Measurements from ENCODE around the gene CAPS2.

The CAPS2 gene

DNA sequence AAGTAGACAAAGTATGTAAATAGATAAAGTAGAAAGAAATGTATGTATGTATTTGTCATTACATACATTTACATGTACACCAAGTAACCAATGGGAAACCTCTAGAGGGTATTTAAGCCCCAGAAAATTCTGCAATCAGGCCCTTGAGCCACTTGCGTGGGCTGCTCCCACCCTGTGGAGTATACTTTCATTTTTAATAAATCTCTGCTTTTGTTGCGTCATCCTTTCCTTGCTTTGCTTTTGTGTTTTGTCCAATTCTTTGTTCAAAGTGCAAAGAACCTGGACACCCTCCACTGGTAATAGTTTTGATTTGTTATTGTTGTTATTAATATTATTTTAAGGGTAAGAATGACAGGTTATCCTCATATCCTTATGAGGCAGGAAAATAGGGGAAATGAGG is 21.8 kb downstream of the CAPS2 start:
- no peak overlapping the region for H3K4me3 ChIP-seq (ENCODE audit: low read length in 2 of 2)
- no peaks in the 10 kb centered on the region for H3K27me3 ChIP-seq (ENCODE audit: control insufficient read depth in 2 of 2, insufficient read depth in 2 of 2, low read length in 2 of 2)
- no peaks in the 10 kb centered on the region for H3K9me3 ChIP-seq (ENCODE audit: control insufficient read depth in 2 of 2, low read length in 2 of 2)

DNA sequence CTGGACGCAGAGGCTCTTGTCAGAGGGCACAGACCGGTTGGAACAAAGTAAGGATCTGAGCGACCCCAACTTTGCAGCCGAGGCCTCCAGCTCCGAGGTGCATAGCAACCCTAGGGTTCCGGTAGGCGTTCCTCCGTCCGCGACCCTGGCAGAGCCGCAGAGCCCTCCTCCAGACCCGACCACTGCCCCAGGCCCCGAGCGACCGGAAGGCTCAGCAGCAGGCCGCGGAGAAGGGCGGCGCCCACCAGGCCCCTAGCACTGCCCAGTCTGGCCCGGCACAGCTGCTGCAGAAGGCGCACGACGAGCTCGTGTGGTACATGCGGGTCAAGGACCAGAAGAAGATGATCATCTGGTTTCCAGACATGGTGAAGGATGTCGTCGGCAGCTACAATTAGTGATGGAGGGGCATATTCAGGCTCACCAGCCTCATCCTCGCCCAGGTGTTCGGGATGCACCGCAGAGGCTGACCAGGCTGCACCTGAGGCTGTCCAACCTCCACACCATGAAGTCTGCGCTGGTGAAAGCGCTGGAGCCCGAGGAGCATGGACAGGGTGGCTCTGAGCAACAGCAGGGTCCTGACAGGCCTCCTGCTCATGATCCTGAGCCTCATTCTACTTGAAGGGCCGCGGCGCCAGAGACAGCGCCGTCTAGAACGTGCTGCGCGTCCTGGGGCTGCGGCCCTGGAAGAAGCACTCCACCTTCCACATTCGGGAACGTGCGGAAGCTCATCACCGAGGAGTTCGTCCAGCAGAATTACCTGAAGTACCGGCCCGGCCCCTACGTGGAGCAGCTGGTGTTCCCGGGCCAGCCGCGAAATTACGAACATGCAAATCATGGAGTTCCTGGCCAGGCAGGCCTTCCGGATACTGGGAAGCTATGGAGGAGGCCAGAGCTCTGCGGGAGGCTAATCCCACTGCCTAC is 24.5 kb downstream of the CAPS2 start:
- no peak overlapping the region for H3K27ac ChIP-seq (ENCODE audit: low read depth in 2 of 2, low read length in 2 of 2)
- no peaks in the 10 kb centered on the region for H3K36me3 ChIP-seq (ENCODE audit: control insufficient read depth in 2 of 2, insufficient read depth in 2 of 2, low read length in 2 of 2)
- H3K9me3 ChIP-seq (ENCODE audit: control insufficient read depth in 2 of 2, low read length in 2 of 2), result no peaks in the 10 kb centered on the region
- H3K4me3 ChIP-seq (ENCODE audit: low read length in 2 of 2), result no peak overlapping the region
- no peaks in the 10 kb centered on the region for H3K4me1 ChIP-seq (ENCODE audit: control insufficient read depth in 2 of 2, insufficient read depth in 2 of 2, low read length in 2 of 2)
- no peaks in the 10 kb centered on the region for H3K27me3 ChIP-seq (ENCODE audit: control insufficient read depth in 2 of 2, insufficient read depth in 2 of 2, low read length in 2 of 2)
- H3K9ac ChIP-seq (ENCODE audit: low read depth in 1 of 2, low read length in 2 of 2), result no peak overlapping the region

More for the DNA sequence above, 21.8 kb downstream of the CAPS2 start:
- H3K36me3 ChIP-seq (ENCODE audit: control insufficient read depth in 2 of 2, insufficient read depth in 2 of 2, low read length in 2 of 2), result no peaks in the 10 kb centered on the region
- no peak overlapping the region for H3K27ac ChIP-seq (ENCODE audit: low read depth in 2 of 2, low read length in 2 of 2)
- H3K9ac ChIP-seq (ENCODE audit: low read depth in 1 of 2, low read length in 2 of 2), result no peak overlapping the region
- H3K4me1 ChIP-seq (ENCODE audit: control insufficient read depth in 2 of 2, insufficient read depth in 2 of 2, low read length in 2 of 2), result no peaks in the 10 kb centered on the region

DNA sequence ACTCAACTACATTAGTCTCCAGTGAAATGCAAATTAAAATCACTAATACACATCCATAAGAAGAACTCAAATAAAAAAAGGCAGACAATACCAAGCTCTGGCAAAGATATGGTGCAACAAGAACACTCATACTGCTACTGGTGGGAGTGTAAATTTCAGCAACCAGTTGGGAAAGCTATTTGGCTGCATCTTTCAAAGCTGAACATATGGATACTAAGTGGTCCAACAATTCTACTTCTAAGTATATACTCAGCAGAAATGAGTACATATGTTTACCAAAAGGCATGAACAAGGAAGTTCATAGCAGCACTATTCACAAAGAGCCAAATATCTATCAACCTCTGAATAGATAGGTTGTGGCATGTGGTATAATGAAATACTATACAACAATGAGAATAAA is 27.3 kb downstream of the CAPS2 start:
- Histone ChIP-seq H3K4me1 (ENCODE audit: control insufficient read depth in 2 of 2, insufficient read depth in 2 of 2, low read length in 2 of 2) (no peaks in the 10 kb centered on the region), H3K36me3 (ENCODE audit: control insufficient read depth in 2 of 2, insufficient read depth in 2 of 2, low read length in 2 of 2) (no peaks in the 10 kb centered on the region), H3K4me3 (ENCODE audit: low read length in 2 of 2) (no peak overlapping the region), H3K9me3 (ENCODE audit: control insufficient read depth in 2 of 2, low read length in 2 of 2) (no peaks in the 10 kb centered on the region), H3K27me3 (ENCODE audit: control insufficient read depth in 2 of 2, insufficient read depth in 2 of 2, low read length in 2 of 2) (no peaks in the 10 kb centered on the region), H3K9ac (ENCODE audit: low read depth in 1 of 2, low read length in 2 of 2) (no peak overlapping the region), H3K27ac (ENCODE audit: low read depth in 2 of 2, low read length in 2 of 2) (no peak overlapping the region)

DNA sequence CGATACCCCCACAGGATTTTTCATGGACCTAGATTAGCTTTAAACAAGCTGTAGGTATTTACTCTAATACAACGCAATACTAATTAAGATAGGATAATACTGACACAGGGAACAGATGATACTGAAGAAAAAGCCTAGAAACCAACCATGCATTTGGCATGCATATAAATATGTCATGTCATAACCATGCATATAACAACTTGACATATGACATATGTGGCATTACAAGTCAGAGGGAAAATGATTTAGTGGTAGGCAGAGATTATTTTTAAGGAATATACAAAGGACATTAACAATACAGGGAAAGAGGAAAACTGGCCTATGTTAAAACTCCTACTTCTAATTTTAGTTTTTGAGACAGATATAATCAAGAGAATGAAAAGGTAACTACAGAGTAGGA is 27.9 kb downstream of the CAPS2 start:
- Histone ChIP-seq H3K9ac (ENCODE audit: low read depth in 1 of 2, low read length in 2 of 2) (no peak overlapping the region), H3K27me3 (ENCODE audit: control insufficient read depth in 2 of 2, insufficient read depth in 2 of 2, low read length in 2 of 2) (no peaks in the 10 kb centered on the region), H3K4me3 (ENCODE audit: low read length in 2 of 2) (no peak overlapping the region), H3K9me3 (ENCODE audit: control insufficient read depth in 2 of 2, low read length in 2 of 2) (no peaks in the 10 kb centered on the region), H3K4me1 (ENCODE audit: control insufficient read depth in 2 of 2, insufficient read depth in 2 of 2, low read length in 2 of 2) (no peaks in the 10 kb centered on the region), H3K27ac (ENCODE audit: low read depth in 2 of 2, low read length in 2 of 2) (no peak overlapping the region), H3K36me3 (ENCODE audit: control insufficient read depth in 2 of 2, insufficient read depth in 2 of 2, low read length in 2 of 2) (no peaks in the 10 kb centered on the region)

DNA sequence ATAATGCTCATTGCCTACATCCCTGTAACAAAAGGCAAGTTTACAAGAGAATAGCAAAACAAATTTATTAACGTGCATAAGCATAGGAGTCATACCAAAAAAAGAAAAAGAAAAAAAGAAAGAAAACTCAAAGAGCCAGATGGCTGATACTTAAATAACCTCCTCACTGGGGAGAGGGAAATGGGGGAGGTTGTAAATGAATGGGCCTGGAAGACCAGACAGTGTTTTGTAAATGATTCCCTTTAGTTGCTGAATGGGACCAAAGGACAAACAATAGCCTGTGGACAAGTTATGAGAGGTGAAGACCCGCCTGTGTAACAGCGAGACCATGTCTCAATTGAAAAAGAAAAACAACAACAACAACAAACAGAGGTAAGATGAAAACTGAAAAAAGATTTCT is 35.3 kb downstream of the CAPS2 start:
- no peak overlapping the region for H3K9ac ChIP-seq (ENCODE audit: low read depth in 1 of 2, low read length in 2 of 2)
- no peaks in the 10 kb centered on the region for H3K9me3 ChIP-seq (ENCODE audit: control insufficient read depth in 2 of 2, low read length in 2 of 2)
- no peaks in the 10 kb centered on the region for H3K27me3 ChIP-seq (ENCODE audit: control insufficient read depth in 2 of 2, insufficient read depth in 2 of 2, low read length in 2 of 2)
- H3K36me3 ChIP-seq (ENCODE audit: control insufficient read depth in 2 of 2, insufficient read depth in 2 of 2, low read length in 2 of 2), result no peaks in the 10 kb centered on the region
- no peaks in the 10 kb centered on the region for H3K4me1 ChIP-seq (ENCODE audit: control insufficient read depth in 2 of 2, insufficient read depth in 2 of 2, low read length in 2 of 2)
- H3K27ac ChIP-seq (ENCODE audit: low read depth in 2 of 2, low read length in 2 of 2), result no peak overlapping the region
- no peak overlapping the region for H3K4me3 ChIP-seq (ENCODE audit: low read length in 2 of 2)

DNA sequence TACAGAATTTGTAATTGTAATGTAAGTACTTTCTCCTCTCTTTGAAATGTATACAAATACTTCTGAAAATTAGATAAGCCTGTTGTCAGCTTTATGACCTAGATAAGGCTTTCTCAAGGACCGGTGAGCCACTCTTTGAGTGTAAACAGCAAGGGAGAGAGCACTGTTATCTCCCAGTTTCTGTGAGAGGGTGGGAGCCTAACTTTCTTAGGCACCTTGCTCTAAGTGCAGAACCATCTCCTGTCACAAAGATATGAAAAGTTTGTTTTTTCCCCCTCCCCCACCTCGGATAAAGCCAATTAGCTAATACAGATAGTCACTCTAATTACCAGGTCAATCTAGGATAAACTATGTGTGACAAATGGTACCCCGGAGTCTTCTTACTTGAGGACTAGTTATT is 35.8 kb downstream of the CAPS2 start:
- H3K27me3 ChIP-seq (ENCODE audit: control insufficient read depth in 2 of 2, insufficient read depth in 2 of 2, low read length in 2 of 2), result no peaks in the 10 kb centered on the region
- H3K9ac ChIP-seq (ENCODE audit: low read depth in 1 of 2, low read length in 2 of 2), result no peak overlapping the region
- no peak overlapping the region for H3K4me3 ChIP-seq (ENCODE audit: low read length in 2 of 2)
- no peaks in the 10 kb centered on the region for H3K36me3 ChIP-seq (ENCODE audit: control insufficient read depth in 2 of 2, insufficient read depth in 2 of 2, low read length in 2 of 2)
- no peaks in the 10 kb centered on the region for H3K4me1 ChIP-seq (ENCODE audit: control insufficient read depth in 2 of 2, insufficient read depth in 2 of 2, low read length in 2 of 2)
- H3K9me3 ChIP-seq (ENCODE audit: control insufficient read depth in 2 of 2, low read length in 2 of 2), result no peaks in the 10 kb centered on the region
- H3K27ac ChIP-seq (ENCODE audit: low read depth in 2 of 2, low read length in 2 of 2), result no peak overlapping the region

DNA sequence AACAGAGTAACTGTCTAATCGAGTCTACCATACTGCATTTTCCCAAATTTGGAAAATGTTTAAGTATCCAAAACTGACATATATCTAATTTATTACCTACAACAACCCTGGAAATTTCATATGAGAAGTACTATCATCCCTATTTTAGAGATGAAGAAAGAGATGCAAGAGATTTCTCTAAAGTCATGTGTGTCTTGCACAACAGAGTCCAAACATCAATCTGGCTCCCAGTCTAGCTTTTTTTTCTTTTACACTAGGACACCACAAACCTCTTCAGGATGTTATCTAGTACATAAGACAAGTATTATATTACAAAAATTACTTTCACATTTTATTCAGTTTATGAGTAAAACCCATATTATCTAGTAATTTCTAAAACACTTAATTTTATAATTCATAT is 39.1 kb downstream of the CAPS2 start:
- Histone ChIP-seq H3K36me3 (ENCODE audit: control insufficient read depth in 2 of 2, insufficient read depth in 2 of 2, low read length in 2 of 2) (no peaks in the 10 kb centered on the region), H3K4me1 (ENCODE audit: control insufficient read depth in 2 of 2, insufficient read depth in 2 of 2, low read length in 2 of 2) (no peaks in the 10 kb centered on the region), H3K9ac (ENCODE audit: low read depth in 1 of 2, low read length in 2 of 2) (no peak overlapping the region), H3K27me3 (ENCODE audit: control insufficient read depth in 2 of 2, insufficient read depth in 2 of 2, low read length in 2 of 2) (no peaks in the 10 kb centered on the region), H3K27ac (ENCODE audit: low read depth in 2 of 2, low read length in 2 of 2) (no peak overlapping the region), H3K9me3 (ENCODE audit: control insufficient read depth in 2 of 2, low read length in 2 of 2) (no peaks in the 10 kb centered on the region), H3K4me3 (ENCODE audit: low read length in 2 of 2) (no peak overlapping the region)

DNA sequence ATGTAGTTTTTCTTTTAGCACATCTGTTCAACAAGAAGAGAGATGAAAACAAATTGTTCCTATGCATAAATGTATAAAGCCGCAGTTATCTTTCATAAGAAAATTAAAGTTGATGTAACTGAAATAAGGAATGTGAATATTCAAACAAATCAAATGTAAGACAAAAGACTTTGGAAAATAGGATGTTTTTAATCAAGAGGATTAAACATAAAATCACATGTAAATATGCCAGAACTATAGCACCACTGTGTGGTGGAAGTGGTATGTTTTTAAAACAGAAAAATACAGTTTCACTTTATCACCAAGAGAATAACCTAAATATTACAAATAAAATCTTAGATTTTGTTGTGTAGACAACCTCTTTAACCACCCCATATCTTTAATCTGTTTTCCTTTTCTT is 40.4 kb downstream of the CAPS2 start:
- no peaks in the 10 kb centered on the region for H3K9me3 ChIP-seq (ENCODE audit: control insufficient read depth in 2 of 2, low read length in 2 of 2)
- H3K9ac ChIP-seq (ENCODE audit: low read depth in 1 of 2, low read length in 2 of 2), result no peak overlapping the region
- H3K27ac ChIP-seq (ENCODE audit: low read depth in 2 of 2, low read length in 2 of 2), result no peak overlapping the region
- H3K4me3 ChIP-seq (ENCODE audit: low read length in 2 of 2), result no peak overlapping the region
- H3K27me3 ChIP-seq (ENCODE audit: control insufficient read depth in 2 of 2, insufficient read depth in 2 of 2, low read length in 2 of 2), result no peaks in the 10 kb centered on the region
- no peaks in the 10 kb centered on the region for H3K4me1 ChIP-seq (ENCODE audit: control insufficient read depth in 2 of 2, insufficient read depth in 2 of 2, low read length in 2 of 2)
- no peaks in the 10 kb centered on the region for H3K36me3 ChIP-seq (ENCODE audit: control insufficient read depth in 2 of 2, insufficient read depth in 2 of 2, low read length in 2 of 2)

DNA sequence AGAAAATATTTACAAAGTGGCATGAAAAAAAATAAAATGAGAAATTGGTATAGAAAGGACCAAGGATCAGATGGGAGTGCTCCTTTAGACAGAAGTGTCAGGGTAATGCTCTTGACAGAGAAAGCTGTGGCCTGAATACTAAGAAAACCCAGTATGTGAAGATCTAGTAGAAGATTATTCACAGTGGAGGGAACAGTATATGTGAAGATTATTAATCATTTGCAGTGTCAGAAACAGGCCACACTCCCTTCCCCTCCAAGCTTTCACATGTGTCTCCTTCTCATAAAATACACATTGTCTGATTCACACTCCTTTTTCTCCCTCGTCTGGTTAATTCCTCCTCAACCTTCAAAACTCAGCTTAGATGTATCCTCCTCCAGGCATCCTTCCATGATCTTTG is 41.3 kb downstream of the CAPS2 start:
- H3K4me1 ChIP-seq (ENCODE audit: control insufficient read depth in 2 of 2, insufficient read depth in 2 of 2, low read length in 2 of 2), result no peaks in the 10 kb centered on the region
- H3K9ac ChIP-seq (ENCODE audit: low read depth in 1 of 2, low read length in 2 of 2), result no peak overlapping the region
- no peaks in the 10 kb centered on the region for H3K36me3 ChIP-seq (ENCODE audit: control insufficient read depth in 2 of 2, insufficient read depth in 2 of 2, low read length in 2 of 2)
- no peak overlapping the region for H3K4me3 ChIP-seq (ENCODE audit: low read length in 2 of 2)
- H3K27ac ChIP-seq (ENCODE audit: low read depth in 2 of 2, low read length in 2 of 2), result no peak overlapping the region
- H3K27me3 ChIP-seq (ENCODE audit: control insufficient read depth in 2 of 2, insufficient read depth in 2 of 2, low read length in 2 of 2), result no peaks in the 10 kb centered on the region
- H3K9me3 ChIP-seq (ENCODE audit: control insufficient read depth in 2 of 2, low read length in 2 of 2), result no peaks in the 10 kb centered on the region

DNA sequence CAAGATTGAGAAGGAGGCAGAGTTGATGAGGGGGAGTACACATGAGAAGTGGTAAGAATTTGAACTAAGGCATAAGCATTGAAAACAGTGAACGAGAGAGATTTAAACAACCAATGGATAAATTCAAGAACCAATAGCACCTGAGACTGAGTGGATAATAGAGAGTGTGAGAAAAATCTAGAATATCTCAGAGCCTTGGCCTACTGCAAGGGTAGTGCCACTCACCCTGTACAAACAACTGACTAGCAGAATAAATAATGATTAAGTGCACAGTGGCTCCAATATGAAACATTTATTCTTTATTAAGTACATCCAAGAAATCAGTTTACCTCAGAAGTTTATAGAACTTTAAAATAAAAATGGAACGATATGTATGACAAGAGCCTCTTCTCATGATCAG is 54.4 kb downstream of the CAPS2 start:
- no peaks in the 10 kb centered on the region for H3K36me3 ChIP-seq (ENCODE audit: control insufficient read depth in 2 of 2, insufficient read depth in 2 of 2, low read length in 2 of 2)
- H3K4me1 ChIP-seq (ENCODE audit: control insufficient read depth in 2 of 2, insufficient read depth in 2 of 2, low read length in 2 of 2), result no peaks in the 10 kb centered on the region
- H3K9ac ChIP-seq (ENCODE audit: low read depth in 1 of 2, low read length in 2 of 2), result no peak overlapping the region
- no peak overlapping the region for H3K27ac ChIP-seq (ENCODE audit: low read depth in 2 of 2, low read length in 2 of 2)
- H3K27me3 ChIP-seq (ENCODE audit: control insufficient read depth in 2 of 2, insufficient read depth in 2 of 2, low read length in 2 of 2), result no peaks in the 10 kb centered on the region
- H3K4me3 ChIP-seq (ENCODE audit: low read length in 2 of 2), result no peak overlapping the region
- no peaks in the 10 kb centered on the region for H3K9me3 ChIP-seq (ENCODE audit: control insufficient read depth in 2 of 2, low read length in 2 of 2)

Data from mucosa of rectum (tissue), 2 donors.